A673 (cell line): Measurements from ENCODE around the gene SLC15A3. TPM values are rescaled to one million over a fixed set of nuclear protein-coding genes. Genes with fewer than 3 reads are reported as not detected.

Experiments
- BruUV-seq: library from RNA; stranded (reverse); fragments of 400-500 nt; replicated peaks from 2 replicates; lab custom pipeline; 2021; lab: Mats Ljungman, UMichigan
- CTCF ChIA-PET: fragments of 300-600 bp; sonication (Branson Sonifier 250); formaldehyde crosslinking; loops from one replicate; lab custom pipeline; 2022; ENCODE audit warnings: antibody characterized with exemption; lab: Charles Lee
- POLR2A ChIA-PET: fragments of 300-600 bp; sonication (Branson Sonifier 250); formaldehyde crosslinking; loops from one replicate; lab custom pipeline; 2022; ENCODE audit warnings: antibody characterized with exemption; ENCODE audit not compliant: low non-redundant PET; lab: Charles Lee
- DNase-seq: peaks from one replicate; pipeline ENCODE4 v3.0.0-alpha.2; 2015; ENCODE audit warnings: low spot score
- H3K27ac ChIP-seq: fragments of 200-600 bp; sonication (generic); 2 replicates; pipeline ENCODE4 v1.5.1; 2016; ENCODE audit warnings: mixed run types, low read depth, mild to moderate bottlenecking, mixed read lengths, antibody characterized with exemption, low read length; ENCODE audit not compliant: poor library complexity, severe bottlenecking
- H3K27me3 ChIP-seq: fragments of 200-600 bp; sonication (generic); replicated peaks from 2 replicates; pipeline ENCODE4 v1.6.1; 2017; ENCODE audit warnings: mixed run types, low read depth, mild to moderate bottlenecking, mixed read lengths, antibody characterized with exemption, low read length; ENCODE audit not compliant: insufficient read depth, poor library complexity
- H3K36me3 ChIP-seq: fragments of 200-600 bp; sonication (generic); 2 replicates; pipeline ENCODE4 v1.6.1; 2016; ENCODE audit warnings: mixed run types, mild to moderate bottlenecking, mixed read lengths, antibody characterized with exemption, low read length; ENCODE audit not compliant: insufficient read depth, poor library complexity, severe bottlenecking
- H3K4me1 ChIP-seq: fragments of 200-600 bp; sonication (generic); 2 replicates; pipeline ENCODE4 v1.6.1; 2017; ENCODE audit warnings: mixed run types, mild to moderate bottlenecking, mixed read lengths, antibody characterized with exemption, low read length; ENCODE audit not compliant: insufficient read depth, poor library complexity, severe bottlenecking
- H3K4me3 ChIP-seq: fragments of 200-600 bp; sonication (generic); 2 replicates; pipeline ENCODE4 v1.5.1; 2016; ENCODE audit warnings: low read depth, mixed run types, mild to moderate bottlenecking, mixed read lengths, low read length; ENCODE audit not compliant: poor library complexity, severe bottlenecking
- H3K9me3 ChIP-seq: fragments of 200-600 bp; sonication (generic); 2 replicates; pipeline ENCODE4 v1.6.1; 2016; ENCODE audit warnings: mixed run types, low read depth, mild to moderate bottlenecking, mixed read lengths, antibody characterized with exemption, low read length; ENCODE audit not compliant: poor library complexity, severe bottlenecking
- EZH2 ChIP-seq: fragments of 200-600 bp; sonication (generic); IDR thresholded peaks from 2 replicates; pipeline ENCODE4 v1.6.1; 2017; ENCODE audit warnings: borderline replicate concordance, low read depth, mild to moderate bottlenecking, mixed read lengths, antibody characterized with exemption, low read length; ENCODE audit not compliant: poor library complexity, severe bottlenecking
- intact Hi-C: fragments of 100-400 bp; cut with micrococcal nuclease; formaldehyde crosslinking; loops from one replicate; pipeline ENCODE4 v1.10.0; 2022; ENCODE audit not compliant: unreplicated experiment
- total RNA-seq: library from RNA; stranded (reverse); gene quantifications from 2 replicates; pipeline ENCODE4 v1.2.3, GENCODE V29; 2021
- TF ChIP-seq, protein P1 (sequence below): fragments of 300-800, 200-600 bp; sonication (generic); conservative IDR thresholded peaks from 2 replicates; pipeline ENCODE4 v1.5.1; 2017; ENCODE audit warnings: low read depth, mild to moderate bottlenecking, antibody characterized with exemption, low read length, moderate library complexity, mixed read lengths

The SLC15A3 gene
- total RNA-seq, 1 experiment from 2014 or later, result not detected

DNA sequence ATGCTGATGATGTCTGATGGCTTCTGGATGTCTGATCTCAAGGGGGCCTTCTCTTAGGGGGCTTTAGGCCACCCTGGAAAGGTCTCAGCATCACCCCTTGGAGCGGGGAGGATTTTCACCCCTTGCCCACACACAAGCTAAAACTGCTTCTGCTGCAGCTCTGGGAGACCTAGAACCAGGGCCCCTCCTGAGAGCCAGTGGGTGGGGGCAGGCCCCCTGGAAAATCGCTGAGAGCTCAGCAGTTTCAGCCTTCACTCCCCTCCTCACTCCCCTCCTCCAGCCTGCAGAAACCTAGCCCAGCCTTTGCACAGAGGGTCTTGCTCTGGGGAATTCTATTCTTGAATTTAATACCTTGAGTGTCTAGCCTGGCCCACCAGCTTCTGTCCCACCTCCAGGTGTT, 36.7 kb upstream of the SLC15A3 start:
- no peaks in the 10 kb centered on the region for H3K9me3 ChIP-seq
- no peak overlapping the region for H3K4me3 ChIP-seq
- DNase-seq, result no peak
- no peaks in the 10 kb centered on the region for H3K4me1 ChIP-seq
- TF ChIP-seq, protein P1, sequence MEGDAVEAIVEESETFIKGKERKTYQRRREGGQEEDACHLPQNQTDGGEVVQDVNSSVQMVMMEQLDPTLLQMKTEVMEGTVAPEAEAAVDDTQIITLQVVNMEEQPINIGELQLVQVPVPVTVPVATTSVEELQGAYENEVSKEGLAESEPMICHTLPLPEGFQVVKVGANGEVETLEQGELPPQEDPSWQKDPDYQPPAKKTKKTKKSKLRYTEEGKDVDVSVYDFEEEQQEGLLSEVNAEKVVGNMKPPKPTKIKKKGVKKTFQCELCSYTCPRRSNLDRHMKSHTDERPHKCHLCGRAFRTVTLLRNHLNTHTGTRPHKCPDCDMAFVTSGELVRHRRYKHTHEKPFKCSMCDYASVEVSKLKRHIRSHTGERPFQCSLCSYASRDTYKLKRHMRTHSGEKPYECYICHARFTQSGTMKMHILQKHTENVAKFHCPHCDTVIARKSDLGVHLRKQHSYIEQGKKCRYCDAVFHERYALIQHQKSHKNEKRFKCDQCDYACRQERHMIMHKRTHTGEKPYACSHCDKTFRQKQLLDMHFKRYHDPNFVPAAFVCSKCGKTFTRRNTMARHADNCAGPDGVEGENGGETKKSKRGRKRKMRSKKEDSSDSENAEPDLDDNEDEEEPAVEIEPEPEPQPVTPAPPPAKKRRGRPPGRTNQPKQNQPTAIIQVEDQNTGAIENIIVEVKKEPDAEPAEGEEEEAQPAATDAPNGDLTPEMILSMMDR, result no peak
- no peak for TF ChIP-seq EZH2
- no peak overlapping the region for H3K27ac ChIP-seq
- no peaks in the 10 kb centered on the region for H3K27me3 ChIP-seq
- ChIA-PET POLR2A (no interaction called here), CTCF (no interaction called here)
- no peaks in the 10 kb centered on the region for H3K36me3 ChIP-seq
- intact Hi-C loops, result no loop called here
- BruUV-seq, result no TSS peak

DNA sequence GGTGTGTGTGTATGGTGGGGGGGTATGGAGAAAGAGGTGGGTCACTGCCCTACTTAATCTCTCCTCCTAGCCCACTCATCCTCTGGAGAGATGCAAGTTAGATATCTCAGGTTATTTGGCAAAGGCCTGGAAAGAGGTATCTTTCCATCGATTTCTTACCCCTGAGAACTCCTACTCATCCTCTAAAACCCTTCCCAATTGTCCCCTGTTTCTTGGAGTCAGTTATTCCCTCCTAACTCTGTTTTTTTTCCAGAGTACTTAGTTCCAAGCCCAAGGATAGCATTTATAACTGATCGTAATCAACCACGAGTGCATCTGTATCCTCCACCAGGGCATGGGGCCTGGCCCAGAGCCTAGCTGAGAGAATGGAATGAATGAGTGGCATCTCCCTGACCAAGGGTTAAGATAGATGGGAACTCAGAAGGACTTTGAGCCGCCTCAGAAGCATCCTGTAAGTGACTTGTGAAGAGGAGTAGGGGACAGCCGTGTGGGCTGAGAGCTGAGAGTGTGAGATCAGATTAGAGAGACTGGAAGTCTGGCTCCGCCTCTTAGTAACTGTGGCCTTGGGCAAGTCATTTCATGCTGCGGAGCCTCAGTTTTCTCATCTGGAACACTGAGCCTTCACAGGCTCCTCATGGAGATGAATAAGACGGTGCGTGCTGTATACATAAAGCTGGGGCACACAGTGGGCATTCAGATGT, 35.8 kb upstream of the SLC15A3 start:
- H3K36me3 ChIP-seq, result no peaks in the 10 kb centered on the region
- no peaks in the 10 kb centered on the region for H3K9me3 ChIP-seq
- intact Hi-C loops, result no loop called here
- H3K27ac ChIP-seq, result no peak overlapping the region
- no peak for DNase-seq
- ChIA-PET CTCF (no interaction called here), POLR2A (no interaction called here)
- no peak overlapping the region for H3K4me3 ChIP-seq
- no peaks in the 10 kb centered on the region for H3K4me1 ChIP-seq
- no peak for TF ChIP-seq EZH2
- TF ChIP-seq, protein P1, result no peak
- no peaks in the 10 kb centered on the region for H3K27me3 ChIP-seq
- BruUV-seq, result no TSS peak

DNA sequence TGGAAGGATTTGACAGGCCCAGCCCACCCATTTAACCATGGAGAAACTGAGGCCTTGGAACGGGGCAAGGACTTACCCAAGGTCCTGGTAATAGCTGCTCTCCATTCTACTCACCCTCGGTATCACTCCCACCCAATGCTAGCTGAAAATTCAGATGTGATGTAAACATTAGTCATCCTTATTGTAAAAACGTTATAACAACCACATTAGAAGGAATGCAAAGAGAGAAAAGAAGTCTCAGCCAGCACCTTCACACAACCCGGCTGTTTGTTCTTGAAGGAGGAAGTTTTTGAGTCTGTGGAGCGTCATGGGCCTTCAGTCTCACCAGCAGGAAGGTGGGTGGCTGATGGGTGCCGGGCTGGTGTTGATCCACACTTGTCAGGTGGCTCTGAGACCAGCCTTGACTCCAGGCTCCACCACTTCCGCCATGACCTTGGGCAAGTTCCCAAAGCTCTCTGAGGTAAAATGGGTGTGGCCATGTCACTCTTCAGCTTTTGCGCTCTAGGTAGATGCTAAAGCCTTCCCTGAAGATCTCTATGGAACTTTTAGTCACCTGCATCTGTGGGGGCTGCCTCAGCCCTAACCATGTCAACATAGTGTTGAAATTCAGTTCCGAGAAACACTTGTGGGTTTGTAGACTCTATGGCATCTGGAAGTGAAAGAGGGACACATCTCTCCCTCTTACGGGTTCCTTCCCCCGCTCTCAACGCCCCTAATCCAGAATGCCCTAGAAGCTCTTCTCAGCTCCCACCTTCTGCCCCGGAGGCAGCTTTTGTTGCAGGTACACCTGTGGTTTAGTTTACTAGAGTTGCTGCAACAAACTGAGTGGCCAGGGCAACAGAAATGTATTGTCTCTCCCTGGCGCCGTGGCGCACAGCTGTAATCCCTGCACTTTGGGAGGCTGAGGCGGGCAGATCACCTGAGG, 34.3 kb upstream of the SLC15A3 start:
- no peaks in the 10 kb centered on the region for H3K27me3 ChIP-seq
- intact Hi-C loops, result no loop called here
- ChIA-PET CTCF (no interaction called here), POLR2A (no interaction called here)
- H3K4me1 ChIP-seq, result no peaks in the 10 kb centered on the region
- H3K36me3 ChIP-seq, result no peaks in the 10 kb centered on the region
- BruUV-seq, result no TSS peak
- no peak overlapping the region for H3K4me3 ChIP-seq
- H3K9me3 ChIP-seq, result no peaks in the 10 kb centered on the region
- no peak overlapping the region for H3K27ac ChIP-seq
- TF ChIP-seq EZH2, result no peak
- TF ChIP-seq, protein P1, result no peak
- no peak for DNase-seq
